DMS 273 (cell line): ENCODE results near the gene COL12A1.

Source experiments
- DNase-seq: peaks from one replicate; lab custom pipeline; 2025; ENCODE audit not compliant: unreplicated experiment; lab: John Stamatoyannopoulos, UW

The COL12A1 gene

GRCh38 chr6:75044846-75045245 lies 161.0 kb downstream of the COL12A1 start:
- DNase-seq: no peak

GRCh38 chr6:75041381-75041780 lies 164.5 kb downstream of the COL12A1 start:
- no peak for DNase-seq
